Trophoblast cell (in vitro differentiated cells and primary cell): ENCODE results near the gene PRPF4. TPM values are rescaled to one million over a fixed set of nuclear protein-coding genes. Genes with fewer than 3 reads are reported as not detected.
A peak's percentile ranks its signal among the peaks of the same experiment; 100 is the strongest.

ENCODE experiments used
- DNase-seq, 2 donors: peaks; one replicate each; pipeline ENCODE4 v3.0.0-alpha.2; 2016
- H2AFZ ChIP-seq: 2 replicates; pipeline ENCODE4 v1.6.1; 2013; ENCODE audit warnings: low read length, moderate library complexity, mild to moderate bottlenecking; ENCODE audit not compliant: insufficient read depth, poor library complexity
- H2AK5ac ChIP-seq: 2 replicates; pipeline ENCODE4 v1.6.1; 2013; ENCODE audit warnings: mild to moderate bottlenecking, low read length
- H2BK120ac ChIP-seq: 2 replicates; pipeline ENCODE4 v1.6.1; 2013; ENCODE audit warnings: low read length, mild to moderate bottlenecking, moderate library complexity; ENCODE audit not compliant: insufficient read depth, poor library complexity
- H2BK12ac ChIP-seq: 2 replicates; pipeline ENCODE4 v1.6.1; 2013; ENCODE audit warnings: mild to moderate bottlenecking, low read length, moderate library complexity
- H2BK5ac ChIP-seq: 2 replicates; pipeline ENCODE4 v1.6.1; 2013; ENCODE audit warnings: low read length, low read depth, moderate library complexity, mild to moderate bottlenecking; ENCODE audit not compliant: poor library complexity
- H3K14ac ChIP-seq: 2 replicates; pipeline ENCODE4 v1.6.1; 2013; ENCODE audit warnings: mild to moderate bottlenecking, low read length
- H3K18ac ChIP-seq: 2 replicates; pipeline ENCODE4 v1.6.1; 2013; ENCODE audit warnings: mild to moderate bottlenecking, low read length
- H3K23ac ChIP-seq: 2 replicates; pipeline ENCODE4 v1.6.1; 2013; ENCODE audit warnings: low read length
- H3K27ac ChIP-seq: 2 replicates; pipeline ENCODE4 v1.5.1; 2013; ENCODE audit warnings: low read depth, mild to moderate bottlenecking, inconsistent platforms, low read length, moderate library complexity
- H3K27me3 ChIP-seq: 2 replicates; pipeline ENCODE4 v1.6.1; 2013; ENCODE audit warnings: inconsistent platforms, mild to moderate bottlenecking, low read length, moderate library complexity; ENCODE audit not compliant: insufficient read depth
- H3K36me3 ChIP-seq, 2 experiments: 1 replicate in 1 of 2; 2 replicates in 1 of 2; pipeline ENCODE4 v1.6.1; 2013; ENCODE audit warnings: low read length in 2 of 2, mild to moderate bottlenecking in 2 of 2, moderate library complexity in 1 of 2; ENCODE audit not compliant: insufficient read depth in 2 of 2, control insufficient read depth in 1 of 2
- H3K4ac ChIP-seq: 2 replicates; pipeline ENCODE4 v1.6.1; 2013; ENCODE audit warnings: low read depth, mild to moderate bottlenecking, low read length, moderate library complexity
- H3K4me1 ChIP-seq, 2 experiments: 1 replicate in 1 of 2; 2 replicates in 1 of 2; pipeline ENCODE4 v1.6.1; 2013; ENCODE audit warnings: low read length in 2 of 2, mild to moderate bottlenecking in 2 of 2, moderate library complexity in 1 of 2; ENCODE audit not compliant: insufficient read depth in 2 of 2, control insufficient read depth in 1 of 2
- H3K4me2 ChIP-seq: 2 replicates; pipeline ENCODE4 v1.6.1; 2013; ENCODE audit warnings: inconsistent platforms, mild to moderate bottlenecking, low read length, moderate library complexity
- H3K4me3 ChIP-seq: 2 replicates; pipeline ENCODE4 v1.5.1; 2013; ENCODE audit warnings: mild to moderate bottlenecking, low read depth, low read length, inconsistent platforms
- H3K79me1 ChIP-seq: one replicate; pipeline ENCODE4 v1.6.1; 2013; ENCODE audit warnings: low read length
- H3K79me2 ChIP-seq: 2 replicates; pipeline ENCODE4 v1.6.1; 2013; ENCODE audit warnings: low read length, mild to moderate bottlenecking; ENCODE audit not compliant: control insufficient read depth, insufficient read depth, poor library complexity
- H3K9ac ChIP-seq: 2 replicates; pipeline ENCODE4 v1.6.1; 2013; ENCODE audit warnings: mild to moderate bottlenecking, low read length
- H3K9me3 ChIP-seq: 2 replicates; pipeline ENCODE4 v1.6.1; 2013; ENCODE audit warnings: low read depth, mild to moderate bottlenecking, control low read depth, inconsistent platforms, low read length; ENCODE audit not compliant: insufficient read depth
- H4K12ac ChIP-seq: 2 replicates; pipeline ENCODE4 v1.6.1; 2013; ENCODE audit warnings: low read depth, mild to moderate bottlenecking, low read length, moderate library complexity
- H4K8ac ChIP-seq: 2 replicates; pipeline ENCODE4 v1.6.1; 2013; ENCODE audit warnings: low read depth, mild to moderate bottlenecking, low read length, moderate library complexity
- H4K91ac ChIP-seq: one replicate; pipeline ENCODE4 v1.6.1; 2013; ENCODE audit warnings: low read depth, mild to moderate bottlenecking, low read length, moderate library complexity
- WGBS: extraction: QIAGEN DNeasy Blood & Tissue Kit; methylation state at CpG from one replicate; pipeline ENCODE4 v1.1.7; 2013; ENCODE audit warnings: missing lambda C conversion rate; ENCODE audit not compliant: insufficient read length, insufficient coverage; ENCODE audit errors: extremely low coverage; 5-methylcytosine and 5-hydroxymethylcytosine counted together
- polyA plus RNA-seq: library from polyadenylated mRNA; stranded (reverse); fragments of 200-250 nt; gene quantifications from 2 replicates; pipeline ENCODE4 v1.2.3, GENCODE V29; 2013

Gene PRPF4
- 22.6 and 23.5 TPM in 2 replicates for polyA plus RNA-seq

GRCh38 chr9:113275157-113276131 is at the start of gene PRPF4, which contains the start of gene CDC26:
Gene PRPF4 (plus strand): TSS chr9:113275658. CDS start chr9:113275744, 86 bp downstream.
Gene CDC26 (minus strand): TSS chr9:113275572. CDS start chr9:113272507, 3,065 bp downstream.
- Histone ChIP-seq H3K27ac (peak within 1 kb of the TSS; percentile 45), H3K4me2 (peak within 1 kb of the TSS; percentile 88), H3K36me3 (peaks cover 20 to 38% of the 10 kb centered on the region in 2 experiments), H3K79me1 (peaks cover 9% of the 10 kb centered on the region), H3K23ac (no peak within 1 kb of the TSS), H3K9ac (peak within 1 kb of the TSS; percentile 99), H3K14ac (peak within 1 kb of the TSS; percentile 54), H2AK5ac (peak within 1 kb of the TSS; percentile 8), H2BK5ac (peak within 1 kb of the TSS; percentile 77), H3K4me3 (peak within 1 kb of the TSS; percentile 98), H4K8ac (peak within 1 kb of the TSS; percentile 83), H3K79me2 (peaks cover 4% of the 10 kb centered on the region), H2AFZ (peak within 1 kb of the TSS; percentile 50), H3K9me3 (no peaks in the 10 kb centered on the region), H2BK120ac (peak within 1 kb of the TSS; percentile 62), H3K27me3 (no peaks in the 10 kb centered on the region), H4K91ac (peak within 1 kb of the TSS; percentile 67), H2BK12ac (no peak within 1 kb of the TSS), H4K12ac (peak within 1 kb of the TSS; percentile 74), H3K4ac (peak within 1 kb of the TSS; percentile 89), H3K18ac (peak within 1 kb of the TSS; percentile 88), H3K4me1 (peaks cover 0 to 3% of the 10 kb centered on the region in 2 experiments)
- peak; percentile 98 for DNase-seq
- WGBS = no CpG with 5 or more reads among the region's 63 CpGs

DNA sequence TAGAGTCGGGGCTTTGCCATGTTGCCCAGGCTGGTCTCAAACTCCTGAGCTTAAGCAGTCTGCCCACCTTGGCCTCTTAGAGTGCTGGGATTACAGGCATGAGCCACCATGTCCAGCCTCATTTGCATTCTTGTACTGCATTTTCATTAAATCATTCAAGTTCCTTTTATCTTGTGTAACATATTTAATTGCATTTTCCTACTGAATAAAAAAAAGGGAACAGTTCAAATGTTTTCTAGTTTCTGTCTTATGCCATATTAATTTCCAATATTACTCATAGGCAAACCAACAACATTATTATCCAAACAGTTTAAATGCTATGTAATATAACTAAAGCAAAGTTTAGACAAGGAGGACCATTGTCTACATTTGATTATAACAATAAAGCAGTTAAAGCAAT is 48.0 kb upstream of the PRPF4 start:
- Histone ChIP-seq H2AFZ (no peak overlapping the region), H3K9ac (no peak overlapping the region), H4K91ac (no peak overlapping the region), H3K79me2 (peaks cover 3% of the 10 kb centered on the region), H3K36me3 (peaks cover 0 to 7% of the 10 kb centered on the region in 2 experiments), H3K14ac (no peak overlapping the region), H3K23ac (no peak overlapping the region), H4K12ac (no peak overlapping the region), H3K4me1 (peaks cover 3% of the 10 kb centered on the region in 2 experiments), H3K4ac (no peak overlapping the region), H3K18ac (no peak overlapping the region), H4K8ac (no peak overlapping the region), H2BK120ac (no peak overlapping the region), H3K4me3 (no peak overlapping the region), H3K79me1 (no peaks in the 10 kb centered on the region), H3K4me2 (no peak overlapping the region), H2BK5ac (no peak overlapping the region), H2AK5ac (no peak overlapping the region), H2BK12ac (no peak overlapping the region), H3K27ac (no peak overlapping the region), H3K9me3 (no peaks in the 10 kb centered on the region), H3K27me3 (no peaks in the 10 kb centered on the region)
- no CpG with 5 or more reads among the region's 1 CpG for WGBS
- DNase-seq = no peak

GRCh38 chr9:113228130-113228665 is 47.3 kb upstream of the PRPF4 start:
- H2BK120ac ChIP-seq = no peak overlapping the region
- no CpG with 5 or more reads among the region's 3 CpGs for WGBS
- no peak overlapping the region for H3K9ac ChIP-seq
- H3K9me3 ChIP-seq = no peaks in the 10 kb centered on the region
- no peak overlapping the region for H3K27ac ChIP-seq
- no peaks in the 10 kb centered on the region for H3K79me1 ChIP-seq
- H3K4me1 ChIP-seq = no peaks in the 10 kb centered on the region
- no peak overlapping the region for H4K8ac ChIP-seq
- H2BK12ac ChIP-seq = no peak overlapping the region
- H3K4me3 ChIP-seq = no peak overlapping the region
- H3K14ac ChIP-seq = no peak overlapping the region
- no peak overlapping the region for H2BK5ac ChIP-seq
- no peak overlapping the region for H3K4ac ChIP-seq
- no peak overlapping the region for H3K23ac ChIP-seq
- no peak overlapping the region for H3K18ac ChIP-seq
- H3K79me2 ChIP-seq = no peaks in the 10 kb centered on the region
- no peak overlapping the region for H2AFZ ChIP-seq
- no peak for DNase-seq
- no peaks in the 10 kb centered on the region for H3K27me3 ChIP-seq
- no peak overlapping the region for H3K4me2 ChIP-seq
- peaks cover 0 to 7% of the 10 kb centered on the region in 2 experiments for H3K36me3 ChIP-seq
- H2AK5ac ChIP-seq = no peak overlapping the region
- no peak overlapping the region for H4K12ac ChIP-seq
- no peak overlapping the region for H4K91ac ChIP-seq

DNA sequence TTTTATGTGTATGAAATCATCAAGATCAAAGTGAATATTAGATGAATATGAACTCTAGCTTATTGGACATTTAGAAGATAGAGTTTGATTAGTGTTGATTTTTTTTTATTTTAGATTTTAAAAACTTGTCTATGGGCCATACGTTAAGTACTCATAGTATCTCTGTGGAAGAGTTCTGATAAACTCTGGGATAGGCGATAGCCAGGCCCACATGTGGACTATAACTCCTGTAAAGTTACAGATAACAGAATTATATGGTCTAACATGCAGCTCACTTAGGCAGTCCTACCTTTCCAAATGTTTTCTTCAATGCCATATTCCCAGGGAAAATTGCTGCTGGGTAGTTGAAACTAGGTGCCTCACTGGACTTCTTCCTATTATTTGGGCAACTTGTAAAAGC is 43.8 kb upstream of the PRPF4 start:
- Histone ChIP-seq H2BK12ac (no peak overlapping the region), H4K91ac (no peak overlapping the region), H3K9me3 (no peaks in the 10 kb centered on the region), H3K36me3 (peaks cover 0 to 3% of the 10 kb centered on the region in 2 experiments), H3K14ac (no peak overlapping the region), H3K18ac (no peak overlapping the region), H2AFZ (no peak overlapping the region), H3K4me2 (no peak overlapping the region), H3K23ac (no peak overlapping the region), H3K4me1 (no peaks in the 10 kb centered on the region), H3K27me3 (no peaks in the 10 kb centered on the region), H2BK120ac (no peak overlapping the region), H2AK5ac (no peak overlapping the region), H4K8ac (no peak overlapping the region), H2BK5ac (no peak overlapping the region), H3K79me1 (no peaks in the 10 kb centered on the region), H3K9ac (no peak overlapping the region), H3K27ac (no peak overlapping the region), H3K4ac (no peak overlapping the region), H3K79me2 (no peaks in the 10 kb centered on the region), H4K12ac (no peak overlapping the region), H3K4me3 (no peak overlapping the region)
- no peak for DNase-seq
- no CpG with 5 or more reads among the region's 2 CpGs for WGBS
